Lower leg skin (tissue), 3 donors: Measurements from ENCODE around the gene BCAS1.
"Not testable (repeated sequence)": the region's sequence is repeated elsewhere in the genome, so short reads cannot be mapped to it uniquely, and the experiment has no call there.

ENCODE experiments used
- POLR2A ChIP-seq, 2 donors: fragments of 450-650 bp; IDR thresholded peaks; one replicate each; pipeline ENCODE4 v1.6.1; 2016 to 2017; ENCODE audit warnings: antibody characterized with exemption in 2 of 2, mild to moderate bottlenecking in 1 of 2, moderate library complexity in 1 of 2
- TF ChIP-seq, protein P1 (sequence below), 3 donors: fragments of 450-650 bp; IDR thresholded peaks; one replicate each; pipeline ENCODE4 v1.5.1; 2016; ENCODE audit warnings: antibody characterized with exemption in 3 of 3, mild to moderate bottlenecking in 3 of 3, moderate library complexity in 2 of 3

DNA sequence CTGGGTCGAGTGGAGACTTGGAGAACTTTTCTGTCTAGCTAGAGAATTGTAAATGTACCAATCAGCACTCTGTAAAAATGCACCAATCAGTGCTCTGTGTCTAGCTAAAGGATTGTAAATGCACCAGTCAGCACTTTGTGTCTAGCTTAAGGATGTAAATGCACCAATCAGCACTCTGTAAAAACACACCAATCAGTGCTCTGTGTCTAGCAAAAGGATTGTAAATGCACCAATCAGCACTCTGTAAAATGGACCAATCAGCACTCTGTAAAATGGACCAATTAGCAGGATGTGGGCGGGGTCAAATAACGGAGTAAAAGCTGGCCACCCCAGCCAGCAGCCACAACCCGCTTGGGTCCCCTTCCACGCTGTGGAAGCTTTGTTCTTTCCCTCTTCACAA is 96.5 kb downstream of the BCAS1 start:
- TF ChIP-seq POLR2A (IDR thresholded peaks at IDR 0.05), result not testable (repeated sequence)
- TF ChIP-seq, protein P1, sequence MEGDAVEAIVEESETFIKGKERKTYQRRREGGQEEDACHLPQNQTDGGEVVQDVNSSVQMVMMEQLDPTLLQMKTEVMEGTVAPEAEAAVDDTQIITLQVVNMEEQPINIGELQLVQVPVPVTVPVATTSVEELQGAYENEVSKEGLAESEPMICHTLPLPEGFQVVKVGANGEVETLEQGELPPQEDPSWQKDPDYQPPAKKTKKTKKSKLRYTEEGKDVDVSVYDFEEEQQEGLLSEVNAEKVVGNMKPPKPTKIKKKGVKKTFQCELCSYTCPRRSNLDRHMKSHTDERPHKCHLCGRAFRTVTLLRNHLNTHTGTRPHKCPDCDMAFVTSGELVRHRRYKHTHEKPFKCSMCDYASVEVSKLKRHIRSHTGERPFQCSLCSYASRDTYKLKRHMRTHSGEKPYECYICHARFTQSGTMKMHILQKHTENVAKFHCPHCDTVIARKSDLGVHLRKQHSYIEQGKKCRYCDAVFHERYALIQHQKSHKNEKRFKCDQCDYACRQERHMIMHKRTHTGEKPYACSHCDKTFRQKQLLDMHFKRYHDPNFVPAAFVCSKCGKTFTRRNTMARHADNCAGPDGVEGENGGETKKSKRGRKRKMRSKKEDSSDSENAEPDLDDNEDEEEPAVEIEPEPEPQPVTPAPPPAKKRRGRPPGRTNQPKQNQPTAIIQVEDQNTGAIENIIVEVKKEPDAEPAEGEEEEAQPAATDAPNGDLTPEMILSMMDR (IDR thresholded peaks at IDR 0.05), result not testable (repeated sequence)
